HCT116 (cell line): Measurements from ENCODE around the gene CD247. TPM values are rescaled to one million over a fixed set of nuclear protein-coding genes. Genes with fewer than 3 reads are reported as not detected.

Experiments
- ATAC-seq: fragments of 200-7000 bp; cut with Tn5 transposase; 2 replicates; pipeline ENCODE4 v1.9.1; 2020; ENCODE audit warnings: mild to moderate bottlenecking, moderate library complexity
- BruUV-seq: library from RNA; stranded (reverse); fragments of 400-500 nt; replicated peaks from 2 replicates; lab custom pipeline; 2021; lab: Mats Ljungman, UMichigan
- CTCF ChIA-PET: fragments of 300-600 bp; sonication (Branson Sonifier 250); formaldehyde crosslinking; loops from one replicate; lab custom pipeline; 2021; ENCODE audit warnings: antibody characterized with exemption; lab: Charles Lee
- POLR2A ChIA-PET: fragments of 300-600, 350-600 bp; sonication (Branson Sonifier 250); formaldehyde crosslinking; loops from one replicate; lab custom pipeline; 2021; ENCODE audit warnings: antibody characterized with exemption; lab: Charles Lee
- RAD21 ChIA-PET, 2 experiments: fragments of 300-600 bp; sonication (Branson Sonifier 250); formaldehyde crosslinking; loops; one replicate each; lab custom pipeline; 2023; ENCODE audit warnings: low total read pairs in 2 of 2; ENCODE audit not compliant: uncharacterized antibody in 2 of 2, unreplicated experiment in 2 of 2, low non-redundant PET in 1 of 2; lab: Charles Lee
- DNase-seq: peaks from one replicate; pipeline ENCODE4 v3.0.0-alpha.2; 2010; ENCODE audit warnings: low read depth, low spot score
- H2AFZ ChIP-seq: fragments of 200-600 bp; shearing (Covaris generic), sonication (generic); 2 replicates; pipeline ENCODE4 v1.6.1; 2017; ENCODE audit warnings: low read depth, mixed run types, mixed read lengths, antibody characterized with exemption, low read length; ENCODE audit not compliant: poor library complexity, severe bottlenecking
- H3K27ac ChIP-seq: 2 replicates; pipeline ENCODE4 v1.5.1; 2012; ENCODE audit warnings: low read depth, low read length
- H3K27me3 ChIP-seq: fragments of 200-600 bp; sonication (generic); 2 replicates; pipeline ENCODE4 v1.6.1; 2016; ENCODE audit warnings: mixed run types, low read length, mixed read lengths; ENCODE audit not compliant: insufficient read depth
- H3K36me3 ChIP-seq, 2 experiments: fragments of 200-500 bp in 1 of 2; fragments of 200-600 bp in 1 of 2; sonication (Bioruptor generic) in 1 of 2; sonication (generic) in 1 of 2; 2 replicates each; pipeline versions ENCODE4 v1.5.1 to v1.6.1; 2014 to 2016; ENCODE audit warnings: low read length in 2 of 2, inconsistent platforms in 1 of 2, mixed read lengths in 1 of 2, mixed run types in 1 of 2; ENCODE audit not compliant: insufficient read depth in 2 of 2, control insufficient read depth in 1 of 2
- H3K4me1 ChIP-seq, 2 experiments: fragments of 200-600 bp in 1 of 2; sonication (generic) in 1 of 2; 2 replicates each; pipeline versions ENCODE4 v1.5.1 to v1.6.1; 2012 to 2017; ENCODE audit warnings: low read length in 2 of 2, inconsistent platforms in 1 of 2, mild to moderate bottlenecking in 1 of 2, mixed read lengths in 1 of 2, mixed run types in 1 of 2, moderate library complexity in 1 of 2; ENCODE audit not compliant: insufficient read depth in 2 of 2, control insufficient read depth in 1 of 2
- H3K4me2 ChIP-seq: fragments of 200-600 bp; sonication (generic); 2 replicates; pipeline ENCODE4 v1.6.1; 2017; ENCODE audit warnings: mixed run types, low read length, mixed read lengths
- H3K4me3 ChIP-seq, 2 experiments: fragments of 200-600 bp in 1 of 2; sonication (generic) in 1 of 2; replicated peaks in 1 of 2; 2 replicates each; pipeline ENCODE4 v1.5.1; 2011 to 2016; ENCODE audit warnings: low read length in 2 of 2, control low read depth in 1 of 2, low read depth in 1 of 2, mild to moderate bottlenecking in 1 of 2, mixed read lengths in 1 of 2, mixed run types in 1 of 2
- H3K79me2 ChIP-seq: fragments of 200-600 bp; sonication (generic); 2 replicates; pipeline ENCODE4 v1.6.1; 2017; ENCODE audit warnings: mild to moderate bottlenecking, mixed run types, low read length, moderate library complexity, mixed read lengths; ENCODE audit not compliant: insufficient read depth
- H3K9ac ChIP-seq: fragments of 200-600 bp; sonication (generic); 2 replicates; pipeline ENCODE4 v1.6.1; 2016; ENCODE audit warnings: low read length, mixed read lengths
- H3K9me2 ChIP-seq: fragments of 200-600 bp; sonication (generic), shearing (Covaris generic); 2 replicates; pipeline ENCODE4 v1.6.1; 2017; ENCODE audit warnings: mixed run types, mild to moderate bottlenecking, moderate library complexity; ENCODE audit not compliant: insufficient read depth
- H3K9me3 ChIP-seq, 2 experiments: fragments of 200-500 bp in 1 of 2; fragments of 200-600 bp in 1 of 2; sonication (Bioruptor generic) in 1 of 2; sonication (generic) in 1 of 2; 2 replicates each; pipeline ENCODE4 v1.6.1; 2014 to 2017; ENCODE audit warnings: low read length in 2 of 2, mixed read lengths in 2 of 2, inconsistent platforms in 1 of 2, low read depth in 1 of 2, mild to moderate bottlenecking in 1 of 2, mixed run types in 1 of 2, moderate library complexity in 1 of 2; ENCODE audit not compliant: control insufficient read depth in 1 of 2, insufficient read depth in 1 of 2
- H4K20me1 ChIP-seq: fragments of 200-600 bp; sonication (generic), shearing (Covaris generic); 2 replicates; pipeline ENCODE4 v1.6.1; 2017; ENCODE audit warnings: mixed run types, mild to moderate bottlenecking, moderate library complexity; ENCODE audit not compliant: insufficient read depth
- CBX3 ChIP-seq: IDR thresholded peaks from 2 replicates; pipeline ENCODE4 v1.6.1; 2012; ENCODE audit warnings: low read depth
- CEBPB ChIP-seq: IDR thresholded peaks from 2 replicates; pipeline ENCODE4 v1.6.1; 2012; ENCODE audit warnings: low read depth
- CTCF ChIP-seq, 3 experiments: fragments of 200-600 bp in 1 of 3; sonication (generic) in 1 of 3; IDR thresholded peaks in 2 of 3; conservative IDR thresholded peaks in 1 of 3; 2 replicates each; pipeline ENCODE4 v1.5.1; 2012 to 2017; ENCODE audit warnings: low read depth in 2 of 3, low read length in 2 of 3, antibody characterized with exemption in 1 of 3, borderline replicate concordance in 1 of 3, control low read depth in 1 of 3, mild to moderate bottlenecking in 1 of 3, mixed read lengths in 1 of 3, mixed run types in 1 of 3, moderate library complexity in 1 of 3; ENCODE audit not compliant: insufficient read depth in 1 of 3
- EGR1 ChIP-seq: IDR thresholded peaks from 2 replicates; pipeline ENCODE4 v1.6.1; 2012; ENCODE audit warnings: low read depth
- ELF1 ChIP-seq: IDR thresholded peaks from 2 replicates; pipeline ENCODE4 v1.6.1; 2012; ENCODE audit warnings: low read depth, borderline replicate concordance
- EZH2 ChIP-seq: fragments of 200-600 bp; sonication (generic); IDR thresholded peaks from 2 replicates; pipeline ENCODE4 v1.6.1; 2017; ENCODE audit warnings: antibody characterized with exemption, mixed run types
- EZH2phosphoT487 ChIP-seq: fragments of 200-600 bp; IDR thresholded peaks from 2 replicates; pipeline ENCODE4 v1.6.1; 2018; ENCODE audit warnings: antibody characterized with exemption, borderline replicate concordance
- JUND ChIP-seq: IDR thresholded peaks from 2 replicates; pipeline ENCODE4 v1.6.1; 2012
- POLR2A ChIP-seq: IDR thresholded peaks from 2 replicates; pipeline ENCODE4 v1.7.0; 2011; ENCODE audit warnings: borderline replicate concordance; ENCODE audit not compliant: insufficient read depth, insufficient read length; ENCODE audit errors: extremely low read depth
- POLR2AphosphoS5 ChIP-seq: IDR thresholded peaks from 2 replicates; pipeline ENCODE4 v1.6.1; 2011; ENCODE audit warnings: mild to moderate bottlenecking, low read depth, low read length, moderate library complexity
- RAD21 ChIP-seq: IDR thresholded peaks from 2 replicates; pipeline ENCODE4 v1.6.1; 2012; ENCODE audit warnings: low read depth, mild to moderate bottlenecking
- TCF7L2 ChIP-seq: IDR thresholded peaks from 2 replicates; pipeline ENCODE4 v1.7.0; 2011; ENCODE audit warnings: borderline replicate concordance, inconsistent platforms; ENCODE audit not compliant: insufficient read depth, insufficient read length; ENCODE audit errors: extremely low read depth
- ZFX ChIP-seq: fragments of 450-650 bp; IDR thresholded peaks from 2 replicates; pipeline ENCODE4 v1.6.1; 2017
- ZNF274 ChIP-seq: fragments of 200-500 bp; sonication (Bioruptor generic); IDR thresholded peaks from 2 replicates; pipeline ENCODE4 v1.6.1; 2014; ENCODE audit warnings: mild to moderate bottlenecking, low read depth, low read length, inconsistent platforms
- intact Hi-C: fragments of 100-400 bp; cut with micrococcal nuclease; formaldehyde crosslinking; loops from 2 replicates; pipeline ENCODE4 v1.10.0; 2022
- total RNA-seq: library from RNA; stranded (reverse); gene quantifications from one replicate; pipeline ENCODE4 v1.2.1, GENCODE V29; 2021; ENCODE audit not compliant: unreplicated experiment
- TF ChIP-seq, protein P1 (sequence below): IDR thresholded peaks from 2 replicates; pipeline ENCODE4 v1.6.1; 2012
- TF ChIP-seq, protein P2 (sequence below): IDR thresholded peaks from 2 replicates; pipeline ENCODE4 v1.6.1; 2011; ENCODE audit warnings: mild to moderate bottlenecking, low read length, moderate library complexity; ENCODE audit not compliant: insufficient replicate concordance; ENCODE audit errors: extremely low read depth
- TF ChIP-seq, protein P3 (sequence below): IDR thresholded peaks from 2 replicates; pipeline ENCODE4 v1.6.1; 2012; ENCODE audit warnings: low read depth

Gene CD247
- total RNA-seq, 1 experiment from 2014 or later = 0.57 TPM

GRCh38 chr1:167515461-167515860 lies 2.9 kb downstream of the CD247 start:
- intact Hi-C loops = no loop called here
- no peak for DNase-seq
- no peaks in the 10 kb centered on the region for H3K36me3 ChIP-seq
- H3K9me2 ChIP-seq = no peaks in the 10 kb centered on the region
- no peaks in the 10 kb centered on the region for H4K20me1 ChIP-seq
- H3K4me2 ChIP-seq = no peak overlapping the region
- no peaks in the 10 kb centered on the region for H3K79me2 ChIP-seq
- no peak for ATAC-seq
- TF ChIP-seq EZH2phosphoT487 (no peak), EGR1 (no peak), ZFX (no peak), TCF7L2 (no peak), CTCF (IDR thresholded peaks at IDR 0.05 in 2 of 3, conservative IDR thresholded peaks at IDR 0.05 in 1 of 3; ENCODE audit: borderline replicate concordance in 1 of 3, insufficient read depth in 1 of 3, low read depth in 2 of 3, low read length in 2 of 3) (no peak), ZNF274 (no peak), ELF1 (no peak), RAD21 (no peak), EZH2 (no peak), POLR2AphosphoS5 (no peak), JUND (no peak), CEBPB (no peak), POLR2A (no peak), CBX3 (no peak)
- TF ChIP-seq, protein P1, sequence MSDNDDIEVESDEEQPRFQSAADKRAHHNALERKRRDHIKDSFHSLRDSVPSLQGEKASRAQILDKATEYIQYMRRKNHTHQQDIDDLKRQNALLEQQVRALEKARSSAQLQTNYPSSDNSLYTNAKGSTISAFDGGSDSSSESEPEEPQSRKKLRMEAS = no peak
- TF ChIP-seq, protein P2, sequence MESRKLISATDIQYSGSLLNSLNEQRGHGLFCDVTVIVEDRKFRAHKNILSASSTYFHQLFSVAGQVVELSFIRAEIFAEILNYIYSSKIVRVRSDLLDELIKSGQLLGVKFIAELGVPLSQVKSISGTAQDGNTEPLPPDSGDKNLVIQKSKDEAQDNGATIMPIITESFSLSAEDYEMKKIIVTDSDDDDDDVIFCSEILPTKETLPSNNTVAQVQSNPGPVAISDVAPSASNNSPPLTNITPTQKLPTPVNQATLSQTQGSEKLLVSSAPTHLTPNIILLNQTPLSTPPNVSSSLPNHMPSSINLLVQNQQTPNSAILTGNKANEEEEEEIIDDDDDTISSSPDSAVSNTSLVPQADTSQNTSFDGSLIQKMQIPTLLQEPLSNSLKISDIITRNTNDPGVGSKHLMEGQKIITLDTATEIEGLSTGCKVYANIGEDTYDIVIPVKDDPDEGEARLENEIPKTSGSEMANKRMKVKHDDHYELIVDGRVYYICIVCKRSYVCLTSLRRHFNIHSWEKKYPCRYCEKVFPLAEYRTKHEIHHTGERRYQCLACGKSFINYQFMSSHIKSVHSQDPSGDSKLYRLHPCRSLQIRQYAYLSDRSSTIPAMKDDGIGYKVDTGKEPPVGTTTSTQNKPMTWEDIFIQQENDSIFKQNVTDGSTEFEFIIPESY = no peak
- TF ChIP-seq, protein P3, sequence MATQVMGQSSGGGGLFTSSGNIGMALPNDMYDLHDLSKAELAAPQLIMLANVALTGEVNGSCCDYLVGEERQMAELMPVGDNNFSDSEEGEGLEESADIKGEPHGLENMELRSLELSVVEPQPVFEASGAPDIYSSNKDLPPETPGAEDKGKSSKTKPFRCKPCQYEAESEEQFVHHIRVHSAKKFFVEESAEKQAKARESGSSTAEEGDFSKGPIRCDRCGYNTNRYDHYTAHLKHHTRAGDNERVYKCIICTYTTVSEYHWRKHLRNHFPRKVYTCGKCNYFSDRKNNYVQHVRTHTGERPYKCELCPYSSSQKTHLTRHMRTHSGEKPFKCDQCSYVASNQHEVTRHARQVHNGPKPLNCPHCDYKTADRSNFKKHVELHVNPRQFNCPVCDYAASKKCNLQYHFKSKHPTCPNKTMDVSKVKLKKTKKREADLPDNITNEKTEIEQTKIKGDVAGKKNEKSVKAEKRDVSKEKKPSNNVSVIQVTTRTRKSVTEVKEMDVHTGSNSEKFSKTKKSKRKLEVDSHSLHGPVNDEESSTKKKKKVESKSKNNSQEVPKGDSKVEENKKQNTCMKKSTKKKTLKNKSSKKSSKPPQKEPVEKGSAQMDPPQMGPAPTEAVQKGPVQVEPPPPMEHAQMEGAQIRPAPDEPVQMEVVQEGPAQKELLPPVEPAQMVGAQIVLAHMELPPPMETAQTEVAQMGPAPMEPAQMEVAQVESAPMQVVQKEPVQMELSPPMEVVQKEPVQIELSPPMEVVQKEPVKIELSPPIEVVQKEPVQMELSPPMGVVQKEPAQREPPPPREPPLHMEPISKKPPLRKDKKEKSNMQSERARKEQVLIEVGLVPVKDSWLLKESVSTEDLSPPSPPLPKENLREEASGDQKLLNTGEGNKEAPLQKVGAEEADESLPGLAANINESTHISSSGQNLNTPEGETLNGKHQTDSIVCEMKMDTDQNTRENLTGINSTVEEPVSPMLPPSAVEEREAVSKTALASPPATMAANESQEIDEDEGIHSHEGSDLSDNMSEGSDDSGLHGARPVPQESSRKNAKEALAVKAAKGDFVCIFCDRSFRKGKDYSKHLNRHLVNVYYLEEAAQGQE = no peak
- BruUV-seq = no TSS peak
- RAD21 ChIA-PET = no interaction called here
- H3K4me1 ChIP-seq = no peaks in the 10 kb centered on the region
- CTCF ChIA-PET = no interaction called here
- no peak overlapping the region for H3K27ac ChIP-seq
- POLR2A ChIA-PET = no interaction called here
- H3K4me3 ChIP-seq = no peak overlapping the region
- H3K27me3 ChIP-seq = no peaks in the 10 kb centered on the region
- H3K9me3 ChIP-seq = no peaks in the 10 kb centered on the region
- no peak overlapping the region for H3K9ac ChIP-seq
- no peak overlapping the region for H2AFZ ChIP-seq
